Endothelial cell of umbilical vein (primary cell): Measurements from ENCODE around the gene SLC9A2.

Experiments
- CTCF ChIP-seq, 2 donors: IDR thresholded peaks; 1 replicate in 1 of 2; 2 replicates in 1 of 2; pipeline ENCODE4 v1.5.1; 2011; ENCODE audit warnings: low read length in 2 of 2, mild to moderate bottlenecking in 2 of 2, moderate library complexity in 2 of 2, control low read depth in 1 of 2, inconsistent platforms in 1 of 2, low read depth in 1 of 2; ENCODE audit not compliant: insufficient read depth in 1 of 2; ENCODE audit errors: extremely low read depth in 1 of 2
- EZH2 ChIP-seq: IDR thresholded peaks from 2 replicates; pipeline ENCODE4 v1.6.1; 2012; ENCODE audit warnings: borderline replicate concordance, low read depth, mild to moderate bottlenecking, moderate library complexity, low read length, inconsistent platforms; ENCODE audit not compliant: severe bottlenecking
- FOS ChIP-seq: IDR thresholded peaks from 2 replicates; pipeline ENCODE4 v1.6.1; 2011; ENCODE audit warnings: mild to moderate bottlenecking, low read length, moderate library complexity, borderline replicate concordance; ENCODE audit not compliant: insufficient read depth
- GATA2 ChIP-seq: IDR thresholded peaks from 2 replicates; pipeline ENCODE4 v1.7.0; 2011; ENCODE audit warnings: low read depth, mild to moderate bottlenecking, moderate library complexity, mixed read lengths, low read length; ENCODE audit not compliant: insufficient read length, insufficient read depth
- JUN ChIP-seq: IDR thresholded peaks from 2 replicates; pipeline ENCODE4 v1.6.1; 2011; ENCODE audit warnings: borderline replicate concordance, low read depth; ENCODE audit not compliant: insufficient read length, insufficient read depth
- MAX ChIP-seq: IDR thresholded peaks from 2 replicates; pipeline ENCODE4 v1.6.1; 2011; ENCODE audit not compliant: insufficient read depth, insufficient read length
- MYC ChIP-seq: IDR thresholded peaks from one replicate; pipeline ENCODE4 v1.6.1; 2011; ENCODE audit warnings: mild to moderate bottlenecking, low read depth, low read length
- POLR2A ChIP-seq: IDR thresholded peaks from 2 replicates; pipeline ENCODE4 v1.6.1; 2012; ENCODE audit warnings: low read depth, mild to moderate bottlenecking, control low read depth, low read length
- POLR2AphosphoS5 ChIP-seq: IDR thresholded peaks from 2 replicates; pipeline ENCODE4 v1.6.1; 2012; ENCODE audit warnings: low read depth, mild to moderate bottlenecking, control low read depth, low read length, moderate library complexity; ENCODE audit not compliant: insufficient read depth

DNA sequence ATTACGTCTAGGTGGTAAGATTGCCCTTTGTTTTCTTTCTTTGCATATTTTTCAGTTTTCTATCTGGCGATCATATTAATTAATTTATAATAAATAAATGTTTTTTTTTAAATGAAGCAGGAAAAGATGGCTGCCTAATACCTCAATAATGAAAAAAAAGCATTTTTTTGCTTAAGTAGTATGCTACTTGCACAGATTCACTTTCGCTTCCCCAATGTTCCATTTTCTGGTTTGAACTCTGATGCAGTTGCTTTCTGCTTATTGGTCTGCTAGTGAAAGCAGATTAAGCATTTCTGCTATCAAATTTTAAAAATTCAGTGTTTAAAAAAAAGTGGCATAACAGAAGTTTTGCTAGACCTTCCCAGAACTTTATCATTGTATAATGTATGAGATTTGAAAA lies 130.6 kb downstream of the SLC9A2 start:
- no peak for TF ChIP-seq POLR2A
- no peak for TF ChIP-seq CTCF (IDR thresholded peaks at IDR 0.05; ENCODE audit: extremely low read depth in 1 of 2, insufficient read depth in 1 of 2, low read depth in 1 of 2, low read length in 2 of 2)
- no peak for TF ChIP-seq EZH2
- no peak for TF ChIP-seq POLR2AphosphoS5
- no peak for TF ChIP-seq MAX
- TF ChIP-seq JUN = no peak
- no peak for TF ChIP-seq FOS
- no peak for TF ChIP-seq MYC
- TF ChIP-seq GATA2 = no peak
